ENCODE data around the gene DIP2C. TPM values are rescaled to one million over a fixed set of nuclear protein-coding genes. Genes with fewer than 3 reads are reported as not detected.
A peak's percentile ranks its signal among the peaks of the same experiment; 100 is the strongest.

The DIP2C gene
- total RNA-seq, 4 donors from 2014 or later = 2.4 to 14.9 (median 6.1) TPM

DNA sequence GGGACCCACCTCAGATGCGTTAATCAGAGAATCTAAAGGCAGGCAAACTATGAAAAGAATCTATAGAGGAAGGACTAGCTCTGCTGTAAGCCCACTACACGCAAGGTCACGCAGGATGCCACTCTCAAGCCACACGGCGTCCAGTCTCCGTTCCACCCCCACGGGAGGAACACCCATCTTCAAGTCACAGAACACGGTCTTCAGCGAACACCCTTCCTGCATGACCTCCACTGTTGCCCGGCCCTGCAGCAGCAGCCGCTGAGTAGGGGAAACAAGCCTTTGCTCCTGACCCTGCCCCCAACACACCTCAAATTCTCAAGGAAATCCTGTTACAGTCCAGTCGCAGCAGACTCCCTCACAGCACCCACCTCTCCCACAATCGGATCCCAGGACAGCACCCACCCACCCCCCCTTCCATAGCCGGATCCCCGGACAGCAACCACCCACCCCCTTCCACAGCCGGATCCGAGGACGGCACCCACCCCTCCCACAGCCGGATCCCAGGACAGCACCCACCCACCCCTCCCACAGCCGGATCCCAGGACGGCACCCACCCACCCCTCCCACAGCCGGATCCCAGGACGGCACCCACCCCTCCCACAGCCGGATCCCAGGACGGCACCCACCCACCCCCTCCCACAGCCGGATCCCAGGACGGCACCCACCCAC, 133.7 kb downstream of the DIP2C start:
- H3K27ac ChIP-seq = no peak overlapping the region
- no peaks in the 10 kb centered on the region for H3K9me3 ChIP-seq
- no peaks in the 10 kb centered on the region for H3K36me3 ChIP-seq
- WGBS, 2 donors = 53 to 68% methylated on average over 6 to 13 of the region's 27 CpGs
- TF ChIP-seq, protein P1, sequence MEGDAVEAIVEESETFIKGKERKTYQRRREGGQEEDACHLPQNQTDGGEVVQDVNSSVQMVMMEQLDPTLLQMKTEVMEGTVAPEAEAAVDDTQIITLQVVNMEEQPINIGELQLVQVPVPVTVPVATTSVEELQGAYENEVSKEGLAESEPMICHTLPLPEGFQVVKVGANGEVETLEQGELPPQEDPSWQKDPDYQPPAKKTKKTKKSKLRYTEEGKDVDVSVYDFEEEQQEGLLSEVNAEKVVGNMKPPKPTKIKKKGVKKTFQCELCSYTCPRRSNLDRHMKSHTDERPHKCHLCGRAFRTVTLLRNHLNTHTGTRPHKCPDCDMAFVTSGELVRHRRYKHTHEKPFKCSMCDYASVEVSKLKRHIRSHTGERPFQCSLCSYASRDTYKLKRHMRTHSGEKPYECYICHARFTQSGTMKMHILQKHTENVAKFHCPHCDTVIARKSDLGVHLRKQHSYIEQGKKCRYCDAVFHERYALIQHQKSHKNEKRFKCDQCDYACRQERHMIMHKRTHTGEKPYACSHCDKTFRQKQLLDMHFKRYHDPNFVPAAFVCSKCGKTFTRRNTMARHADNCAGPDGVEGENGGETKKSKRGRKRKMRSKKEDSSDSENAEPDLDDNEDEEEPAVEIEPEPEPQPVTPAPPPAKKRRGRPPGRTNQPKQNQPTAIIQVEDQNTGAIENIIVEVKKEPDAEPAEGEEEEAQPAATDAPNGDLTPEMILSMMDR (IDR thresholded peaks at IDR 0.05) = no peak
- no peak for TF ChIP-seq POLR2A (IDR thresholded peaks at IDR 0.05)
- DNase-seq = no peak
- intact Hi-C loops (cut with DNase I) = no loop called here
- no peaks in the 10 kb centered on the region for H3K27me3 ChIP-seq
- no peak overlapping the region for H3K4me3 ChIP-seq
- peaks cover 0 to 34% (median 0%) of the 10 kb centered on the region in 3 donors for H3K4me1 ChIP-seq

DNA sequence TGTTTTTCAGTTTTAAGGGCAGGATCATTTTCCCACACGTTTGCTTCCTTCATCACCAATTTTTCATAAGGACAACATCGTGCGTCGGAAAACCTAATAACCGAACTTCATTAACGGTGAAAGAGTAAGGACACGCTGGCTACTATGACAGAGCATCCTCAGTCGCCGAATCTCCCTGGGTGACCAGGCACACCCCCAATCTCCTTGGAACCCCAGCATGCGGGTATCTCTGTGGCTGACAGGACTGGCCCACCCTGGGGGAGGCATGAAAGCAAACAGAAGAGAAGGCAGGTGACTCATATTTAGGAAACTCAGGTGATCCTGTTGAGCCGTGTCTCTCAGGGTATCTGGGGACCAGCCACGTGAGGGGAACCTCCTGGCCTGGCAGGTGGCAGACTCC, 134.2 kb downstream of the DIP2C start:
- Histone ChIP-seq H3K36me3 (no peaks in the 10 kb centered on the region), H3K4me3 (no peak overlapping the region), H3K9me3 (no peaks in the 10 kb centered on the region), H3K27ac (no peak overlapping the region), H3K27me3 (no peaks in the 10 kb centered on the region), H3K4me1 (peaks cover 0 to 34% (median 0%) of the 10 kb centered on the region in 3 donors)
- intact Hi-C loops (cut with DNase I) = no loop called here
- 79 to 87% methylated on average over 12 of the region's 12 CpGs for WGBS, 2 donors
- no peak for DNase-seq
- TF ChIP-seq, protein P1 (IDR thresholded peaks at IDR 0.05) = no peak

DNA sequence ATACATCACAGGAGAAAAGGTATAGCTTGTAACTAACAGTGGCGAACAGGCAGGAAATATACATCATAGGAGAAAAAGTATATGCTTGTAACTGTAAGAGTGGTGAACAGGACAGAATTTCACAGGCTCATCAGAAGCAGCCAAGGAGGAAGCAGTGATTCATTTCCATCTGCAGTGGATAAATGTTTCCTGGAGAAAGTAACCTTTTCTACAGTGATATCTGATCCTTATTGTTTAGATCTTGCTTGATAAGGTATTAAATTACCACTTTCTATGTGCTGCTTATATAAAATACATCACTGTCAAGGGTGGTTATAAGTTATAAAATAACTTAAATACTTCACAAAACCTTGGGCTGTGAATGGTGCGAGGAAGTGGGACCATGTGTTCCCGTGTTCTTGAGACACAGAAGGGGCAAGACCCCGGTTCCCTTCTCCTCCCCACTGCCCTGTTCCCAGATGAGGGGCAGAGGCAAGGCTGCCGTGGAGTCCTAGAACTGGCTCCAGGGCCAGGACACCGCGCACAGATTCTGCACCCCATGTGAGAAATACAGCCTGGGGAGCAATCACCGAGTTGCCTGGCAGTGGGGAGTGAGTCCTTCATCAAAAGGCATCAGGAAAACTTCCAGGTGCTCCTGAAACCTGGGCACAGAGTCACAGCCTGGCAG, 135.2 kb downstream of the DIP2C start:
- no peaks in the 10 kb centered on the region for H3K9me3 ChIP-seq
- intact Hi-C loops (cut with DNase I) = no loop called here

DNA sequence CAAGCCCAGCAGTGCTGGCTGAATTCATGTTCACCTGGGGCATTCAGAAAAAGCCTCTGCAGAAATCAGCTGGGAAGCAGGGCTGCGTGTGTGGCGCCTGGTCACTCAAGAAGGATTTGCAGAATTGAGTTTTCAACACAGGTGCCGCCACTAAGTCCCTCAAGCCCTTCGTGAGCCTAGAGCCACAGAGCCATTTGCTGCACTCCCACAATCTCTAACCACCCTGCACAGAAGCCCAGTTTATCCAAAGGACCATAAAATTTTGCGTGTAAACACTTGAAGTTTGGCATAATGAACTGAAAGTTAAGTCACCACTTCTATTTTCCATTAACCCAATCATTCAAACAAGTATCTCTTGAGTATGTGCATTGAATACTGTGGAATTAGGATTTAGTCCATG, 136.2 kb downstream of the DIP2C start:
- Histone ChIP-seq H3K27ac (no peak overlapping the region), H3K27me3 (no peaks in the 10 kb centered on the region), H3K4me1 (peaks cover 0 to 27% (median 0%) of the 10 kb centered on the region in 3 donors), H3K9me3 (no peaks in the 10 kb centered on the region), H3K4me3 (no peak overlapping the region), H3K36me3 (no peaks in the 10 kb centered on the region)
- intact Hi-C loops (cut with DNase I) = no loop called here
- DNase-seq = no peak
- 57 to 66% methylated on average over 2 to 3 of the region's 5 CpGs for WGBS, 2 donors
- TF ChIP-seq, protein P1 (IDR thresholded peaks at IDR 0.05) = no peak
- no peak for TF ChIP-seq POLR2A (IDR thresholded peaks at IDR 0.05)

More for the DNA sequence above, 135.2 kb downstream of the DIP2C start:
- no peak for TF ChIP-seq POLR2A (IDR thresholded peaks at IDR 0.05)
- TF ChIP-seq, protein P1 (IDR thresholded peaks at IDR 0.05) = no peak
- Histone ChIP-seq H3K27me3 (no peaks in the 10 kb centered on the region), H3K36me3 (no peaks in the 10 kb centered on the region), H3K27ac (no peak overlapping the region), H3K4me1 (peaks cover 0 to 29% (median 0%) of the 10 kb centered on the region in 3 donors), H3K4me3 (no peak overlapping the region)
- no peak for DNase-seq
- 56 to 84% methylated on average over 3 to 7 of the region's 8 CpGs for WGBS, 2 donors

DNA sequence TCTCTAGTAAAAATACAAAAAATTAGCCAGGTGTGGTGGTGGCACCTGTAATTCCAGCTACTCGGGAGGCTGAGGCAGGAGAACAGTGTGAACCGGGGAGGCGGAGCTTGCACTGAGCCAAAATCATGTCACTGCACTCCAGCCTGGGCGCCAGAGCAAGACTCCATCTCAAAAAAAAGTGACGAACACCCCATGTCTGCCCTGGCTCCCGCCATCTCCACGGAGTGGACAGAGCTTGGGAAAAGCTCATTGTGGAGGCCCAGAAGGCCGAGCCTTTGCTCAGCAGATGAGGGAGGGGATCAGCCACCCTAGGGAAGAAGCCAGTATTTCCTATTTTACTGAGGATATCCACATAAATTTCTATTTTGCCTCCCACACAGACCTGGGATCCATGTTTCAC, 136.8 kb downstream of the DIP2C start:
- Histone ChIP-seq H3K9me3 (no peaks in the 10 kb centered on the region), H3K4me1 (peaks cover 0 to 29% (median 3%) of the 10 kb centered on the region in 3 donors), H3K27me3 (no peaks in the 10 kb centered on the region), H3K27ac (peak overlapping the region in 1 of 4 donors; percentile 20), H3K4me3 (no peak overlapping the region), H3K36me3 (no peaks in the 10 kb centered on the region)
- TF ChIP-seq, protein P1 (IDR thresholded peaks at IDR 0.05) = no peak
- TF ChIP-seq POLR2A (IDR thresholded peaks at IDR 0.05) = no peak
- WGBS, 2 donors = 78 to 80% methylated on average over 6 to 7 of the region's 8 CpGs
- intact Hi-C loops (cut with DNase I) = no loop called here
- no peak for DNase-seq
